IMR-90 (cell line): ENCODE data around the gene GGACT. TPM values are rescaled to one million over a fixed set of nuclear protein-coding genes. Genes with fewer than 3 reads are reported as not detected.

Source experiments
- ATAC-seq: fragments of 200-7000 bp; cut with Tn5 transposase; 2 replicates; pipeline ENCODE4 v1.9.1; 2020; ENCODE audit warnings: low read depth, mild to moderate bottlenecking, moderate library complexity
- BruUV-seq: library from RNA; stranded (reverse); fragments of 400-500 nt; replicated peaks from 2 replicates; lab custom pipeline; 2021; lab: Mats Ljungman, UMichigan
- CTCF ChIA-PET: fragments of 300-600 bp; formaldehyde crosslinking; extraction: SDS; loops from one replicate; lab custom pipeline; 2021; ENCODE audit warnings: antibody characterized with exemption; lab: Yijun Ruan, JAX
- POLR2A ChIA-PET: fragments of 300-600 bp; sonication (Branson Sonifier 250); formaldehyde crosslinking; loops from one replicate; lab custom pipeline; 2022; ENCODE audit warnings: antibody characterized with exemption; ENCODE audit not compliant: unreplicated experiment; lab: Charles Lee
- DNase-seq: peaks from one replicate; pipeline ENCODE4 v3.0.0; 2013
- H2AFZ ChIP-seq: replicated peaks from 2 replicates; pipeline ENCODE3; 2013; ENCODE audit warnings: low read length, mild to moderate bottlenecking; ENCODE audit not compliant: poor library complexity
- H2AK5ac ChIP-seq: 2 replicates; pipeline ENCODE4 v1.6.1; 2013; ENCODE audit warnings: low read depth, low read length, inconsistent platforms
- H2AK9ac ChIP-seq: replicated peaks from 2 replicates; pipeline ENCODE3; 2013; ENCODE audit warnings: mild to moderate bottlenecking, low read depth, low read length, moderate library complexity; ENCODE audit not compliant: poor library complexity
- H2BK120ac ChIP-seq: 2 replicates; pipeline ENCODE4 v1.6.1; 2013; ENCODE audit warnings: low read depth, low read length, inconsistent platforms
- H2BK15ac ChIP-seq: 3 replicates; pipeline ENCODE4 v1.6.1; 2013; ENCODE audit warnings: low read depth, low read length, inconsistent platforms
- H2BK20ac ChIP-seq: 2 replicates; pipeline ENCODE4 v1.6.1; 2013; ENCODE audit warnings: low read depth, mild to moderate bottlenecking, inconsistent platforms, low read length, moderate library complexity
- H2BK5ac ChIP-seq: 2 replicates; pipeline ENCODE4 v1.6.1; 2013; ENCODE audit warnings: mild to moderate bottlenecking, low read depth, low read length, inconsistent platforms; ENCODE audit not compliant: poor library complexity, severe bottlenecking
- H3K14ac ChIP-seq: replicated peaks from 2 replicates; pipeline ENCODE4 v1.6.1; 2013; ENCODE audit warnings: low read depth, low read length, inconsistent platforms
- H3K18ac ChIP-seq: 2 replicates; pipeline ENCODE4 v1.6.1; 2013; ENCODE audit warnings: low read depth, low read length, control low read depth
- H3K23ac ChIP-seq: 2 replicates; pipeline ENCODE4 v1.6.1; 2013; ENCODE audit warnings: low read depth, low read length, inconsistent platforms
- H3K27ac ChIP-seq: 2 replicates; pipeline ENCODE4 v1.5.1; 2013; ENCODE audit warnings: mild to moderate bottlenecking, control low read depth, low read length; ENCODE audit not compliant: insufficient read depth
- H3K27me3 ChIP-seq: 2 replicates; pipeline ENCODE4 v1.6.1; 2013; ENCODE audit warnings: low read length; ENCODE audit not compliant: control insufficient read depth, insufficient read depth
- H3K36me3 ChIP-seq: 2 replicates; pipeline ENCODE4 v1.6.1; 2013; ENCODE audit warnings: low read length, mixed read lengths; ENCODE audit not compliant: control insufficient read depth, insufficient read depth
- H3K4ac ChIP-seq: 2 replicates; pipeline ENCODE4 v1.6.1; 2013; ENCODE audit warnings: low read depth, low read length, inconsistent platforms
- H3K4me1 ChIP-seq: 2 replicates; pipeline ENCODE4 v1.6.1; 2013; ENCODE audit warnings: low read length, mixed read lengths; ENCODE audit not compliant: control insufficient read depth, insufficient read depth
- H3K4me2 ChIP-seq: 2 replicates; pipeline ENCODE4 v1.6.1; 2013; ENCODE audit warnings: low read depth, mild to moderate bottlenecking, control low read depth, low read length, moderate library complexity
- H3K4me3 ChIP-seq: 2 replicates; pipeline ENCODE4 v1.5.1; 2013; ENCODE audit warnings: low read depth, mild to moderate bottlenecking, control low read depth, low read length, moderate library complexity; ENCODE audit not compliant: insufficient read depth
- H3K56ac ChIP-seq: 2 replicates; pipeline ENCODE4 v1.6.1; 2013; ENCODE audit warnings: low read length, inconsistent platforms; ENCODE audit not compliant: insufficient read depth; ENCODE audit errors: extremely low read depth
- H3K79me1 ChIP-seq, 2 experiments: 2 replicates each; pipeline ENCODE4 v1.6.1; 2013; ENCODE audit warnings: low read length in 2 of 2, inconsistent platforms in 1 of 2, low read depth in 1 of 2
- H3K9ac ChIP-seq: 2 replicates; pipeline ENCODE4 v1.6.1; 2013; ENCODE audit warnings: low read depth, low read length, control low read depth
- H3K9me1 ChIP-seq: 2 replicates; pipeline ENCODE4 v1.6.1; 2013; ENCODE audit warnings: low read length, inconsistent platforms; ENCODE audit not compliant: insufficient read depth
- H3K9me3 ChIP-seq: 2 replicates; pipeline ENCODE4 v1.6.1; 2013; ENCODE audit warnings: low read length; ENCODE audit not compliant: control insufficient read depth, insufficient read depth
- H4K20me1 ChIP-seq: 2 replicates; pipeline ENCODE4 v1.6.1; 2013; ENCODE audit warnings: low read length, inconsistent platforms; ENCODE audit not compliant: insufficient read depth
- H4K5ac ChIP-seq: 2 replicates; pipeline ENCODE4 v1.6.1; 2013; ENCODE audit warnings: mild to moderate bottlenecking, low read depth, low read length, control low read depth
- H4K8ac ChIP-seq, 2 experiments: 2 replicates each; pipeline ENCODE4 v1.6.1; 2013; ENCODE audit warnings: low read depth in 2 of 2, low read length in 2 of 2, control low read depth in 1 of 2, inconsistent platforms in 1 of 2
- H4K91ac ChIP-seq: 2 replicates; pipeline ENCODE4 v1.6.1; 2013; ENCODE audit warnings: low read depth, low read length, inconsistent platforms; ENCODE audit not compliant: insufficient read depth
- BHLHE40 ChIP-seq: fragments of 150-350 bp; IDR thresholded peaks from 2 replicates; pipeline ENCODE4 v1.6.1; 2016; ENCODE audit warnings: mild to moderate bottlenecking, low read depth, low read length
- CEBPB ChIP-seq: IDR thresholded peaks from 2 replicates; pipeline ENCODE4 v1.6.1; 2012; ENCODE audit warnings: low read depth, low read length, improper control_type of control experiment
- MAZ ChIP-seq: IDR thresholded peaks from 2 replicates; pipeline ENCODE4 v1.6.1; 2012; ENCODE audit warnings: low read depth, mild to moderate bottlenecking, low read length, improper control_type of control experiment, moderate library complexity, borderline replicate concordance
- POLR2A ChIP-seq: IDR thresholded peaks from 2 replicates; pipeline ENCODE4 v1.6.1; 2012; ENCODE audit warnings: mild to moderate bottlenecking, low read depth, low read length
- RCOR1 ChIP-seq: IDR thresholded peaks from 2 replicates; pipeline ENCODE4 v1.6.1; 2012; ENCODE audit warnings: mild to moderate bottlenecking, low read length, improper control_type of control experiment; ENCODE audit not compliant: insufficient replicate concordance
- SMC3 ChIP-seq: fragments of 150-350 bp; IDR thresholded peaks from 2 replicates; pipeline ENCODE4 v1.6.1; 2016; ENCODE audit warnings: low read depth, mild to moderate bottlenecking, antibody characterized with exemption, low read length, moderate library complexity
- WGBS, 2 experiments: methylation state at CpG; one replicate each; pipeline versions ENCODE4 v1.1.5 to v1.1.7; 2013; ENCODE audit warnings: missing lambda C conversion rate in 2 of 2; ENCODE audit not compliant: insufficient read length in 1 of 2; ENCODE audit errors: extremely low coverage in 2 of 2; 5-methylcytosine and 5-hydroxymethylcytosine counted together
- dilution Hi-C: fragments of 300-500 bp; cut with HindIII; formaldehyde crosslinking; loops from one replicate; pipeline ENCODE4 v1.14.3; 2018; ENCODE audit warnings: low sequenced_read_pairs; ENCODE audit not compliant: unreplicated experiment
- in situ Hi-C: fragments of 300-500 bp; cut with MboI; formaldehyde crosslinking; loops from 3 replicates; pipeline ENCODE4 v1.14.3; 2019; ENCODE audit warnings: low sequenced_read_pairs, inconsistent platforms, mixed read lengths
- intact Hi-C: fragments of 100-400 bp; cut with micrococcal nuclease; formaldehyde crosslinking; loops from 2 replicates; pipeline ENCODE4 v1.10.0; 2022
- polyA plus RNA-seq, 3 experiments: library from polyadenylated mRNA; depleted of rRNA; stranded (reverse); fragments of >200 nt; gene quantifications; 2 replicates each; pipeline ENCODE4 v1.2.3, GENCODE V29; 2012; ENCODE audit warnings: low replicate concordance in 1 of 3
- total RNA-seq: library from RNA; depleted of rRNA; stranded (reverse); fragments of >200 nt; gene quantifications from 2 replicates; pipeline ENCODE4 v1.2.3, GENCODE V29; 2012
- TF ChIP-seq, protein P1 (sequence below): conservative IDR thresholded peaks from 2 replicates; pipeline ENCODE4 v1.5.1; 2012; ENCODE audit warnings: mild to moderate bottlenecking, low read depth, low read length, improper control_type of control experiment

GGACT gene
- total and polyA plus RNA-seq, 2 of the 4 experiments (the other 2 are of a cell fraction), result 2.0 to 2.6 TPM

DNA sequence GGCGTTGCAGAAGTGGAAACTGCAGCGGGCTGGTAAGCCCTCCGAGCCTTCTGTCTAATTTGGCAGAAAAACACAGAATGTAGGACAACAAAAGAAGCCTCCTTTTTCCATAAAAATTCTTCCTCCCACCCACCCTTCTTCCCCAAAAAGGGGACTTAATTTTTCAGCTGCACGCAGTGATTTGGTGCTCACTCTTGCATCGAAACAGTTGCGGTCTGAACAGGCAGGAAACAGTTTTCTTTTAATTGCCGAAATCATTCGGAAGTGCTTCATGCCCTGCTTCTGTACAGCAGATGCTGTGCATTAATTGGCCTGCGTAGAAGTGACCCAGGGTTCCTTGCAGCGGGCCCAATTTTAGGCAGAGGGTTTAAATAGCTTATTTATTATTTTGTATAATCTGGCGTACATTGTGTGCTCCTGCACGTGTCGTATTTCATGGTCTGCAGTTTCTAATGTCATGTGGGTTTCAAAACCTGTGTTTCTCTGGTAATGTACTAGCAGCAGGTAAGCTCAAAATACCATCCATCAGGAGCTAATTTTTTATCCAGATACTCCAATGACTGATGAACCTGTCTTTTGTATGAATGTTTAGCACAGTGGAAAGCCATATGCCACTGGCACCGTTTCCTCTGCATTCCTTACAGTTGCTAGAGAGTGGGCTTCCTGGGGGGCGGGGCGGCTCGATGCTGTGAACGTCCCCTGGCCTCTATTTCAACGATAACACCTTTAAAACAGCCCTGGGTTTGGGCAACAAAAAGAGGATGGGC, 66.6 kb downstream of the GGACT start:
- CTCF ChIA-PET, result no interaction called here
- no peak overlapping the region for H4K5ac ChIP-seq
- no peaks in the 10 kb centered on the region for H3K79me1 ChIP-seq
- no peak overlapping the region for H3K4me2 ChIP-seq
- in situ Hi-C loops (no loop called here), dilution Hi-C loops (no loop called here), intact Hi-C loops (no loop called here)
- H4K8ac ChIP-seq, result no peak overlapping the region
- no peak overlapping the region for H2BK120ac ChIP-seq
- no TSS peak for BruUV-seq
- no peak overlapping the region for H3K27ac ChIP-seq
- H2AK5ac ChIP-seq, result no peak overlapping the region
- H3K14ac ChIP-seq, result no peak overlapping the region
- WGBS, 2 experiments, result 87% methylated on average over 6 of the region's 19 CpGs; no CpG with 5 or more reads in 1 of the 2 experiments
- H2BK20ac ChIP-seq, result no peak overlapping the region
- DNase-seq (no peak), ATAC-seq (no peak)
- H2AFZ ChIP-seq, result no peak overlapping the region
- no peak overlapping the region for H3K56ac ChIP-seq
- H2BK15ac ChIP-seq, result no peak overlapping the region
- H3K4me3 ChIP-seq, result no peak overlapping the region
- no peaks in the 10 kb centered on the region for H3K27me3 ChIP-seq
- TF ChIP-seq, protein P1, sequence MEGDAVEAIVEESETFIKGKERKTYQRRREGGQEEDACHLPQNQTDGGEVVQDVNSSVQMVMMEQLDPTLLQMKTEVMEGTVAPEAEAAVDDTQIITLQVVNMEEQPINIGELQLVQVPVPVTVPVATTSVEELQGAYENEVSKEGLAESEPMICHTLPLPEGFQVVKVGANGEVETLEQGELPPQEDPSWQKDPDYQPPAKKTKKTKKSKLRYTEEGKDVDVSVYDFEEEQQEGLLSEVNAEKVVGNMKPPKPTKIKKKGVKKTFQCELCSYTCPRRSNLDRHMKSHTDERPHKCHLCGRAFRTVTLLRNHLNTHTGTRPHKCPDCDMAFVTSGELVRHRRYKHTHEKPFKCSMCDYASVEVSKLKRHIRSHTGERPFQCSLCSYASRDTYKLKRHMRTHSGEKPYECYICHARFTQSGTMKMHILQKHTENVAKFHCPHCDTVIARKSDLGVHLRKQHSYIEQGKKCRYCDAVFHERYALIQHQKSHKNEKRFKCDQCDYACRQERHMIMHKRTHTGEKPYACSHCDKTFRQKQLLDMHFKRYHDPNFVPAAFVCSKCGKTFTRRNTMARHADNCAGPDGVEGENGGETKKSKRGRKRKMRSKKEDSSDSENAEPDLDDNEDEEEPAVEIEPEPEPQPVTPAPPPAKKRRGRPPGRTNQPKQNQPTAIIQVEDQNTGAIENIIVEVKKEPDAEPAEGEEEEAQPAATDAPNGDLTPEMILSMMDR, result no peak
- no peak for TF ChIP-seq MAZ
- TF ChIP-seq CEBPB, result no peak
- no peak for TF ChIP-seq SMC3
- no peak for TF ChIP-seq BHLHE40
- TF ChIP-seq POLR2A, result no peak
- TF ChIP-seq RCOR1, result no peak
- no peak overlapping the region for H4K91ac ChIP-seq
- no peak overlapping the region for H3K9ac ChIP-seq
- POLR2A ChIA-PET, result no interaction called here
- H3K9me3 ChIP-seq, result no peaks in the 10 kb centered on the region
- no peak overlapping the region for H2BK5ac ChIP-seq
- no peak overlapping the region for H3K4ac ChIP-seq
- peaks cover 6% of the 10 kb centered on the region for H3K36me3 ChIP-seq
- no peak overlapping the region for H3K23ac ChIP-seq
- H3K4me1 ChIP-seq, result no peaks in the 10 kb centered on the region
- H4K20me1 ChIP-seq, result no peaks in the 10 kb centered on the region
- H2AK9ac ChIP-seq, result no peak overlapping the region
- no peaks in the 10 kb centered on the region; the same call in 1 of the 2 replicates for H3K9me1 ChIP-seq
- H3K18ac ChIP-seq, result no peak overlapping the region
